Type B pancreatic cell (in vitro differentiated cells): ENCODE measurements around the gene CDH20. TPM values are rescaled to one million over a fixed set of nuclear protein-coding genes. Genes with fewer than 3 reads are reported as not detected.
A peak's percentile ranks its signal among the peaks of the same experiment; 100 is the strongest.

Experiments used
- DNase-seq: peaks from one replicate; pipeline ENCODE4 v3.0.0; 2021; ENCODE audit warnings: mixed read lengths; ENCODE audit not compliant: unreplicated experiment; ENCODE audit errors: extremely low spot score
- H3K27ac Mint-ChIP-seq: 2 replicates; pipeline ENCODE4 v1.8.0; 2021; ENCODE audit warnings: mild to moderate bottlenecking, mixed read lengths
- H3K27me3 Mint-ChIP-seq: 2 replicates; pipeline ENCODE4 v1.8.0; 2021; ENCODE audit warnings: mixed read lengths
- H3K36me3 Mint-ChIP-seq: 2 replicates; pipeline ENCODE4 v1.8.0; 2021; ENCODE audit warnings: mixed read lengths
- H3K4me1 Mint-ChIP-seq: one replicate; pipeline ENCODE4 v1.8.0; 2021; ENCODE audit warnings: mixed read lengths; ENCODE audit not compliant: unreplicated experiment
- H3K4me3 Mint-ChIP-seq: 2 replicates; pipeline ENCODE4 v1.8.0; 2021; ENCODE audit warnings: mild to moderate bottlenecking, mixed read lengths
- H3K9me3 Mint-ChIP-seq: 2 replicates; pipeline ENCODE4 v1.8.0; 2021; ENCODE audit warnings: mixed read lengths
- CTCF ChIP-seq: fragments of 200-600 bp; sonication (generic); conservative IDR thresholded peaks from 2 replicates; pipeline ENCODE4 v1.5.0; 2021; ENCODE audit warnings: antibody characterized with exemption, mild to moderate bottlenecking
- total RNA-seq: library from RNA; stranded (reverse); gene quantifications from 2 replicates; pipeline ENCODE4 v1.2.1, GENCODE V29; 2021; ENCODE audit warnings: low replicate concordance

CDH20 gene
- total RNA-seq, 1 donor from 2014 or later, result 1.6 TPM

GRCh38 chr18:61580046-61580445 is 246.8 kb downstream of the CDH20 start:
- H3K4me1 Mint-ChIP-seq, result peaks cover 12% of the 10 kb centered on the region
- H3K27me3 Mint-ChIP-seq, result peaks cover 5% of the 10 kb centered on the region
- no peaks in the 10 kb centered on the region for H3K9me3 Mint-ChIP-seq
- DNase-seq, result no peak
- no peak for TF ChIP-seq CTCF
- no peak overlapping the region for H3K4me3 Mint-ChIP-seq
- H3K27ac Mint-ChIP-seq, result no peak overlapping the region
- H3K36me3 Mint-ChIP-seq, result no peaks in the 10 kb centered on the region

- Mint-ChIP-seq H3K36me3 (no peaks in the 10 kb centered on the region), H3K4me1 (peaks cover 12% of the 10 kb centered on the region), H3K4me3 (peak overlapping the region; percentile 87), H3K27ac (peak overlapping the region; percentile 30), H3K9me3 (no peaks in the 10 kb centered on the region), H3K27me3 (peaks cover 5% of the 10 kb centered on the region)
- DNase-seq, result peak; percentile 93
- TF ChIP-seq CTCF, result peak; percentile 100
Observed at GRCh38 chr18:61581578-61582201, 248.5 kb downstream of the CDH20 start.

- Mint-ChIP-seq H3K4me3 (peak overlapping the region; percentile 87), H3K36me3 (no peaks in the 10 kb centered on the region), H3K9me3 (no peaks in the 10 kb centered on the region), H3K4me1 (peaks cover 12% of the 10 kb centered on the region), H3K27ac (peak overlapping the region; percentile 30), H3K27me3 (peaks cover 5% of the 10 kb centered on the region)
- no peak for TF ChIP-seq CTCF
- DNase-seq, result no peak
Observed at GRCh38 chr18:61582202-61582710, 249.0 kb downstream of the CDH20 start.

- H3K4me3 Mint-ChIP-seq, result no peak overlapping the region
Observed at GRCh38 chr18:61583548-61583947, 250.3 kb downstream of the CDH20 start.

GRCh38 chr18:61587865-61588264 is 254.6 kb downstream of the CDH20 start:
- DNase-seq, result no peak
- no peaks in the 10 kb centered on the region for H3K36me3 Mint-ChIP-seq
- no peak overlapping the region for H3K27ac Mint-ChIP-seq
- no peaks in the 10 kb centered on the region for H3K4me1 Mint-ChIP-seq
- no peaks in the 10 kb centered on the region for H3K9me3 Mint-ChIP-seq
- TF ChIP-seq CTCF, result no peak
- peaks cover 4% of the 10 kb centered on the region for H3K27me3 Mint-ChIP-seq
- H3K4me3 Mint-ChIP-seq, result no peak overlapping the region

More at GRCh38 chr18:61583548-61583947, 250.3 kb downstream of the CDH20 start:
- Mint-ChIP-seq H3K4me1 (peaks cover 12% of the 10 kb centered on the region), H3K27ac (no peak overlapping the region), H3K36me3 (no peaks in the 10 kb centered on the region), H3K27me3 (peaks cover 8% of the 10 kb centered on the region), H3K9me3 (no peaks in the 10 kb centered on the region)
- TF ChIP-seq CTCF, result no peak
- DNase-seq, result no peak
